GM19023 (cell line): Measurements from ENCODE around the gene APOM.

Source experiments
- ATAC-seq: cut with Tn5 transposase; IDR thresholded peaks from one replicate; pipeline ENCODE4 v1.9.1; 2021; ENCODE audit warnings: mild to moderate bottlenecking, moderate library complexity; ENCODE audit not compliant: unreplicated experiment

APOM gene

GRCh38 chr6:31657406-31658157 is 1.9 kb downstream of the APOM start:
- no peak for ATAC-seq

- no peak for ATAC-seq
These were observed 2.5 kb downstream of the APOM start for GRCh38 chr6:31658158-31658688.

- no peak for ATAC-seq
These were observed 3.4 kb downstream of the APOM start for GRCh38 chr6:31658983-31659648.

GRCh38 chr6:31659649-31660380 is 4.1 kb downstream of the APOM start:
- ATAC-seq = no peak

GRCh38 chr6:31660381-31661261 is 4.9 kb downstream of the APOM start, which contains the start of gene C6orf47:
Gene C6orf47 (minus strand): TSS chr6:31660778. CDS start chr6:31659947, 831 bp downstream.
- ATAC-seq = peak; percentile 56

- no peak for ATAC-seq
These were observed 5.8 kb downstream of the APOM start for GRCh38 chr6:31661262-31662123.

- ATAC-seq = no peak
These were observed 6.5 kb downstream of the APOM start for GRCh38 chr6:31662124-31662723.

- ATAC-seq = no peak
These were observed 7.6 kb downstream of the APOM start for GRCh38 chr6:31663126-31663960.

- no peak for ATAC-seq
These were observed 8.5 kb downstream of the APOM start for GRCh38 chr6:31663961-31664789.

- no peak for ATAC-seq
These were observed 9.3 kb downstream of the APOM start, which contains the start of gene GPANK1 for GRCh38 chr6:31664790-31665500. Gene GPANK1 (minus strand): TSS chr6:31664997. CDS start chr6:31664478, 519 bp downstream.

- peak; percentile 83 for ATAC-seq
These were observed 10.0 kb downstream of the APOM start, which contains the start of gene CSNK2B for GRCh38 chr6:31665501-31666336. Gene CSNK2B (plus strand): TSS chr6:31666080. CDS start chr6:31666832, 752 bp downstream.

- ATAC-seq = no peak
These were observed 10.8 kb downstream of the APOM start for GRCh38 chr6:31666337-31666965.

- ATAC-seq = no peak
These were observed 14.0 kb downstream of the APOM start, which contains the start of gene LY6G5B for GRCh38 chr6:31669676-31670075. Gene LY6G5B (plus strand): TSS chr6:31669976. CDS start chr6:31670951, 975 bp downstream.

GRCh38 chr6:31676322-31676903 is 20.7 kb downstream of the APOM start:
- ATAC-seq = no peak

- no peak for ATAC-seq
These were observed 21.2 kb downstream of the APOM start for GRCh38 chr6:31676904-31677303.
